GM04504 (cell line): Measurements from ENCODE around the gene SLC38A9.

Source experiments
- DNase-seq: peaks from one replicate; pipeline ENCODE4 v3.0.0-alpha.2; 2012; ENCODE audit warnings: low read depth

The SLC38A9 gene

GRCh38 chr5:55580042-55580441 is 132.1 kb downstream of the SLC38A9 start:
- DNase-seq = no peak

GRCh38 chr5:55578771-55579170 is 133.4 kb downstream of the SLC38A9 start:
- no peak for DNase-seq

DNA sequence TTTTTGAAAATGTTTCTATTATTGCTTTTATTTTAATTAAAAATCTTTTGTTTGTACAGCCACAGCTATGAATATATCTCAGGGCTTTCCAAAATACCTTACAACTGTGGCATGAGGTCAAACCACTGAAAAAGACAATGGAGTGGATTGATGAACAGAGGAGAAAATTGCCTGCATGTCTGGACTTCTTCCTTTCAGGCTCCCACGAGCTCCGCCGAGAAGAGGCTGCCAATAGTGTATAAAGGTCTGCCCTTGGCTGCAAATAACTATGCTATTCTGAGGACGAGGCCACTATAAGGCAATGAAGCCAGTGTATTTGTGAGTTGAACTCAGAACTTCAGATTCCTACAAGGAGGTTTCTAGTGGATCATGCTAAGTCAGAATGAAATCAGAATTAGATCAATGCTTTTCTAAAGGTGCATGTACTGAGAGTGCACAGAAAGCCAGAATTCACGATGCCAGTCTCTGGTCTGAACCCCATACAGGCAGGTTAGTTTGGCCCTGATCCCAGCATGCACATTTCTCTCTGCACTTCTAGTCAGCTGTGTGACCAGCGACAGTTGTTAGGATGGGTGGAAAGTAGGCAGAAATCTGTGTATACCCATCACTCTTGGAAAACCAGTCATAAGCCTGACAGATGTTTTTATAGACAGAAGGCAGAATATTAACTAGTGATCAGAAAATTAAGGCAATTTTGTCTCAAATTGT is 134.6 kb downstream of the SLC38A9 start:
- DNase-seq = no peak

DNA sequence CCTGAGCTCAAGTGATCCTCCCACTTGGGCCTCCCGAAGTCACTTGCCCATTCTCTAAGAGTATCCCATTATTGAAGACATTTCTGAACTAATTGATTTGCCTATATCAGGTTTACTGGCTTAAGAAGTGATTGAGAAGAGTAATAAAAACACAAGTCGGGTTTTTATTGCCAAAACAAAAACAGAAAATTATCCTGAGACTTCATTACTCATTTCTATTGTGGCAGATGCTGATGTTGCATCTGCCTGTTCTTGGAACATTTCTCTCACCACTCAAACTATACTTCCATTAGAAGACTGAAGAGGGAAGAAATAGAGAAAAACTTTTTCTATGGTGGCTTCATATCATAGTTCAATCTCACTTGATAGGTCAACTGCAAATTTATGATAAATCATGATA is 135.5 kb downstream of the SLC38A9 start:
- DNase-seq = no peak
